Astrocyte (in vitro differentiated cells and primary cell): Measurements from ENCODE around the gene PRKCD.

Experiments
- CTCF ChIP-seq: IDR thresholded peaks from 2 replicates; pipeline ENCODE4 v1.5.1; 2011; ENCODE audit warnings: low read depth, mild to moderate bottlenecking, inconsistent platforms, low read length, moderate library complexity; ENCODE audit not compliant: insufficient read depth
- EZH2 ChIP-seq: IDR thresholded peaks from 2 replicates; pipeline ENCODE4 v1.6.1; 2012; ENCODE audit warnings: mild to moderate bottlenecking, low read length, inconsistent platforms; ENCODE audit not compliant: insufficient read depth

DNA sequence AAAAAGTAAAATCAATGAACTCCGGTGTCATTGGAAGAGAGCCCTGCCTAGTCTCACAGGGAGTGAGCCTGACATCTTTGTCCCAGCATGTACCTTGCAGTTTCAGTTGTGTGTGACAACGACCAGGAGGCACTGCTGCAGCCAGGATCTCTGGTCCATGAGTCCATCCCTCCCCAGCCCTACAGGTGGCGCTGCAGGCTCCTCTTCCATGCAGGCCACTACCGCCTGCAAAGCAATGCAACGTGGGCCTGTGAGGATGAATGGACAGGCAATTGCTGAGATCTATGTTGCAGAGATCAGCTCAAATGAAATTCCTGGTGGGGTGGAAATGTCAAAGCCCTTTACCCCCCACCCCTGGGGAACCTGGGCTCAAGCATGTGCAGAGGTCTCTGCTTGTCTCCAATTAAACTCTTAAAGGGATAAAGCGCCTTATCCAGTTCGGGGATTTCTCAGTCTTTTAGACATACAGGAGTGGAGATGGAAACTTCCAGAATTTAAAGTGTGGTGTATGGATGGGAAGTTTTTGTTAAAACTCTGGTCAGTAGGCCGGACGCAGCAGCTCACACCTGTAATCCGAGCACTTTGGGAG is 59.0 kb downstream of the PRKCD start:
- TF ChIP-seq CTCF = peak; percentile 91
- no peak for TF ChIP-seq EZH2
